GM23248 (cell line): ENCODE data around the gene TRAF2.

Experiments
- EZH2 ChIP-seq: fragments of 200-600 bp; sonication (generic); IDR thresholded peaks from 2 replicates; pipeline ENCODE4 v1.6.1; 2018; ENCODE audit warnings: antibody characterized with exemption, mild to moderate bottlenecking; ENCODE audit not compliant: insufficient read depth, poor library complexity, severe bottlenecking
- EZH2phosphoT487 ChIP-seq: fragments of 200-600 bp; sonication (generic); IDR thresholded peaks from 2 replicates; pipeline ENCODE4 v1.6.1; 2018; ENCODE audit warnings: antibody characterized with exemption, moderate library complexity, mild to moderate bottlenecking, low read depth; ENCODE audit not compliant: insufficient read depth

DNA sequence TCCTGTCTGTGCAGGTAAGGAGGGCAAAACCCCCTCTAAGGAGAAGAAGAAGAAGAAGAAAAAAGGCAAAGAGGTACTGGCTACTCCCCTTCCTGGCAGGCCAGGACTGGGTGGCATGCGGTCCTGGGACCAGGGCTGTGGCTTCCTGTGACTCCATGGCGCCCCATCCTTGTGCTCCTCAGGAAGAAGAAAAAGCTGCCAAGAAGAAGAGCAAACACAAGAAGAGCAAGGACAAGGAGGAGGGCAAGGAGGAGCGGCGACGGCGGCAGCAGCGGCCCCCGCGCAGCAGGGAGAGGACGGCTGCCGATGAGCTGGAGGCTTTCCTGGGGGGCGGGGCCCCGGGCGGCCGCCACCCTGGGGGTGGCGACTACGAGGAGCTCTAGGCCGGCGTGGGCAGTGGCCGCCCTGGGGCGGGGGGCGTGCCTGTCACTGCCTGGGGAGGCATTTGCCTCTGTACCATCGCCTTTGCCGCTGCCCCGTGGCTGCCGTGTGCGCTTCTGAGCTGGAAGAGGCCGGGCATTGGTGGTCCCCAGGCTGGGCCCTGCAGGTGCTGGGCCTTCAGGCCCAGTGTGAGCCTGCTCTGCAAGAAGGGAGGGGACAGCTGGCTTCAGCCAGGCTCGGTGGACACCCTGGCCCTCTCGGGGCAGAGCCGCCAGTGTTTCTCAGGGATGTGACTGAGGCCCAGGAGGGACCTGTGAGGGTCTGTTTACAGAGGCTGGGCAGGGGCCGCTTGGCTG, 46.0 kb upstream of the TRAF2 start:
- no peak for TF ChIP-seq EZH2
- TF ChIP-seq EZH2phosphoT487 = no peak
